B cell (primary cell): ENCODE results near the gene RHOH.

ENCODE experiments used
- CTCF ChIP-seq: fragments of 200-600 bp; IDR thresholded peaks from one replicate; pipeline ENCODE4 v1.8.0; 2022; ENCODE audit warnings: antibody characterized with exemption, mild to moderate bottlenecking
- EZH2 ChIP-seq: IDR thresholded peaks from 2 replicates; pipeline ENCODE4 v1.6.1; 2012; ENCODE audit warnings: borderline replicate concordance, low read depth, mild to moderate bottlenecking, moderate library complexity, low read length; ENCODE audit not compliant: insufficient read depth, poor library complexity, severe bottlenecking

- TF ChIP-seq CTCF (no peak), EZH2 (no peak)
Observed at GRCh38 chr4:40224432-40224831, 27.6 kb downstream of the RHOH start.
